SK-N-DZ (cell line): Measurements from ENCODE around the gene PNMA8A.
"Not testable (repeated sequence)": the region's sequence is repeated elsewhere in the genome, so short reads cannot be mapped to it uniquely, and the experiment has no call there.

Source experiments
- DNase-seq: peaks from one replicate; pipeline ENCODE4 v3.0.0-alpha.2; 2015; ENCODE audit warnings: low spot score

PNMA8A gene

GRCh38 chr19:46470376-46470775, 987 bp downstream of the PNMA8A start:
- DNase-seq, result no peak

DNA sequence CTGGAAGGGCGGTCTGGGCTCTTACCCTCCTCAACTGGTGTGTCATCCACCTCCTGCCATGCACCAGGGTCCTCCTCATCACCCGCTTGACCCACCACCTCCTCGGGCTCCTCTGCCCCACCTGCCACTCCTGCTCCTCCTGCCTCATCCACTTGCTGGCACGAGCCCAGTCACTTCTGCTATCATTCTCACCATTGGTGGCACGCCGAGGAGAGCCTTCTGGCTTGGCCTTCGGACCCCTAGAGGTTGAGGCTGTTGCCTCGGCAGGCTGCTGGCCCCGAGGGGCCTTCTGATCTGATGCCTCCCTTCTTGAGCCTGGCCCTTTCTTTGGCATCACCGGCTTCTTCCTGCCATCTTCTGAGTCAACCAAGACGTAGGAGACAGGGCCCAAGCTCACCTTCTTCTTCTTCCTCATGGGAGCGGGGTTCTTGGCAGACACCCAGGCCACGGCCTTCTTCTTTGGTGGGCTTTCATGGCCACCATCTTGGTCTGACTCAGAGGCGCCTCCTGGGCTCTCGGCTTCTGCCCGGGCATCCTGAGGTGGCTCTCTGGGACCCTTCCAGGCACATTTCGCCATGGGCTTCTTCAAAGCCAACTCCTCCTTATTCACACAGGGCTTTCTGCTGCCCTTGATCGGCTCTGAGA, 1.7 kb downstream of the PNMA8A start:
- DNase-seq, result no peak

GRCh38 chr19:46466536-46467196, 4.7 kb downstream of the PNMA8A start:
- DNase-seq, result no peak

DNA sequence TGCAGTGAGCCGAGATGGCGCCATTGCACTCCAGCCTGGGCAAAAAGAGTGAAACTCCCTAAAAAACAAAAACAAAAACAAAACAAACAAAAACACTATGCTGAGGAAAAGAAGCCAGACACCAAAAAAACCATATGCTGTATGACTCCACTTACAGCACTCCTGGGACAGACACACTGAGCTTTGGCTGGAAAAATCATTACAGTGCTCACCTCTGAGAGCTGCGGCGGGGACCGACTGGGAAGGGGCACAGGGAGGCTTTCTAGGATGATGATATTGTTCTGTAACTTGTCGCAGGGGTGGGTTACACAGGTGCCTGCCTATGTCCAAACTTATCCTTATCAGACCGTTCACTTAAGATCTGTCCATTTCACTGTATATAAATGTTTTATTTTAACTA, 7.8 kb downstream of the PNMA8A start:
- DNase-seq, result no peak

DNA sequence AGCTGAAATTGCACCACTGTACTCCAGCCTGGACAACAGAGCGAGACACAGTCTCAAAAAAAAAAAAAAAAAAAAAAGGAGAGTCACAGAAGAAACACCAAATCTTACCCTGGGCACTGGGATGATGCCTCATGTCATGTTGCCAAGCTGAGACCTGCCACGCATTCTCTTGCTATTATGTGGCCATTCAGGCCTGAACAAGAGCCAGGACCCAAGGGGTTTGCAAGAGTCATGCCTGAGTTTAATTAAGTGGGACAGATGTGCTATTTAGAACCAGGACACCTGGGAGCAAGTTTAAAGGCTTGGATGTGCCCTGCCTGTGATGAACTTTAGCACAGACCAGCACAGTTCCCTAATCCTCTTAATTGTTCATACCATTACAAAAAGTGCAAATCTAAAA, 9.8 kb downstream of the PNMA8A start:
- no peak for DNase-seq

DNA sequence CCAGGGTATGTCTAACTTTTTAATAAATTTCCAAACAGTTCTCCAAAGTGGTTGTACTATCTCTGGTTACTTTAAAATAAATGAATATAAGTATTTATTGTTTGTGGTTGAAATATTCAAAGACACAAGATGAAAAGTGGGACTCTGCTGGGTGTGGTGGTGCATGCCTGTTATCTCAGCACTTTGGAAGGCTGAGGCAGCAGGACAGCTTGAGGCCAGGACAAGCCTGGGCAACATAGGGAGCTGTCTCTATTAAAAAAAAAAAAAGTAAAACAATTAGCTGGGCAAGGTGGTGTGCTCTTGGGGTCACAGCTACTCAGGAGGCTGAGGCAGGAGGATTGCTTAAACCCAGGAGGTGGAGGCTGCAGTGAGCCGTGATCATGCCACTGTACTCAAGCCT, 10.4 kb downstream of the PNMA8A start:
- no peak for DNase-seq

- DNase-seq, result no peak
Measured at GRCh38 chr19:46460055-46460454, 11.3 kb downstream of the PNMA8A start.

DNA sequence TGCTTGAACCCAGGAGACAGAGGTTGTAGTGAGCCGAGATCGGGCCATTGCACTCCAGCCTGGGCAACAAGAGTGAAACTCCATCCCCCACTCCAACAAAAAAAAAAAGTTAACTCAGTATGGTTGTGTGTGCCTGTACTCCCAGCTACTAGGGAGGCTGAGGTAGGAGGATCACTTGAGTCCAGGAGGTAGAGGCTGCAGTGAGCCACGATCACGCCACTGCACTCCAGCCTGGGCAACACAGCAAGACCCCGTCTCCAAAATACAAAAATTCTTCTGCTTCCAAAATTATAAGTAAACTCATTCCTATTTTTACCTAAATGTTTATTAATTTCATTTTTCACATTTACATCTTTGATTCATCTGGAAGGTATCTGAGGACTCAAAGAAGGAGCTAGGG, 14.4 kb downstream of the PNMA8A start:
- DNase-seq, result no peak

- no peak for DNase-seq
Measured at GRCh38 chr19:46454244-46454643, 17.1 kb downstream of the PNMA8A start.

- no peak for DNase-seq
Measured at GRCh38 chr19:46453661-46454060, 17.7 kb downstream of the PNMA8A start.

DNA sequence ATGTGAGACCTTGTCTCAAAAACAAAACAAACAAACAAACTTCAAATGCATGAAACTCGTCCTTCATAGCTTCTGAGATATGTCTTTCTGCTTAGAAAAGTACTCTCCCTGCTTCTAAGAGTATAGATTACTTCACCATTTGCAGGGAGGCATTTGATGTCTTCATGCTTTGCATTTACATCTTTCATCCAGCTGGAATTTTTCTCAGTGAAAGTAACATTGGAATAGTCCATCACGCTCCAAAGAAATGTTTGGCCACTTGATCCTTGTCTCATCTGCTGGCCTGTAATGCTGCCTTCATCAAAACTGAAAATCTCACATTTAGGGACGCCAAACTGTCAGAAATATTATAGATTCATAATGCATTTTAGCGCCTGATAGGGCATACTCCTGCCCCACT, 19.2 kb downstream of the PNMA8A start:
- no peak for DNase-seq

GRCh38 chr19:46451352-46451751, 20.0 kb downstream of the PNMA8A start:
- DNase-seq, result no peak

DNA sequence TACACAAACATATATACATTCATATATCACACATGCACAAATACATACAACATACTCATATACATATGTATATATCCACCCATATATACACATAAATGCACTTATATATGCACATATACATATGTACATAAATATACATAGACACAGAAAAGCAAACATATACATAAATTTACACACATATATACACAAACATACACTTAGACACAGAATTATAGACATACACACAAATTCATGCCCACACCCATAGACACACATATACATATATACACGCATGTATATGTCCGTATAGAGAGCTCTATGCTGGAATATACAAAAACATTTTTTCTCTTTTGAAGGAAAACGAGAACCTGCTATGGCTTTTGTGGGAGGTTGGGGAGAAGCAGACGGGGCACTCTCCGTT, 20.6 kb downstream of the PNMA8A start:
- no peak for DNase-seq

- no peak for DNase-seq
Measured at GRCh38 chr19:46449228-46449627, 22.1 kb downstream of the PNMA8A start.

DNA sequence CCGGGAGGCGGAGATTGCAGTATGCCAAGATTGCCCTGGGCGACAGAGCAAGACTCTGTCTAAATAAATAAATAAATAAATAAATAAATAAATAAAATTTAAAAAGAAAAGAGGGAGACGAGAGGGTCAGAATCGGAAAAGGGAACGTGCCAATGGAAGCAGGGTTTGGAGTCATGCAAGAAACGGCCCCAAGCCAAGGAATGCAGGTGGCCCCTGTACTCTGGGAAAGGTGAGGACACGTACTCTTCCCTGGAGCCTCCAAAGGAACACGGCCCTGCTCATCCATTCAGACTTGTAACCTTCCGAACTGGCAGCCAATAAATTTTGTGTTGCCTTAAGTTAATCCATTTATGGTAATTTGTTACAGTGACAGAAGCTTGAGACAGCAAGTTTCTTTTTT, 22.8 kb downstream of the PNMA8A start:
- no peak for DNase-seq

- DNase-seq, result no peak
Measured at GRCh38 chr19:46447824-46448223, 23.5 kb downstream of the PNMA8A start.

DNA sequence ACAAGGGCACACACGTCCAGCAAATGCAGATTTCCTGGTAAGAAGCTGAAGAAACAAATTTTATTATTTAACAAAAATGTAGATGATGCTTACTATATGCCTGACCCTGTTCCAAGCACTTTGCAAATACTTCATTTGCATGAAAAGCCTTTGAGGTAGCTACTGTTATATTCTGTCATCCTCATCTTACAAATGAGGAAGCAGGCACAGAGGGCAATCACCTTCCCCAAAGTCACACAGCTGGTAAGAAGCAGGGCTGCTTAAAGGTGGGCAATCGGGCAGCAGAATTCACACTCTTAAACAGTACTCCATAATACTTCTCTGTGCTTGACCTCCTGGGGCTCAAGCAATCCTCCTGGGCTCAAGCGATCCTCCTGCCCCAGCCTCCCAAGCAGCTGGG, 24.4 kb downstream of the PNMA8A start:
- no peak for DNase-seq

- DNase-seq, result no peak
Measured at GRCh38 chr19:46446021-46446420, 25.3 kb downstream of the PNMA8A start.

DNA sequence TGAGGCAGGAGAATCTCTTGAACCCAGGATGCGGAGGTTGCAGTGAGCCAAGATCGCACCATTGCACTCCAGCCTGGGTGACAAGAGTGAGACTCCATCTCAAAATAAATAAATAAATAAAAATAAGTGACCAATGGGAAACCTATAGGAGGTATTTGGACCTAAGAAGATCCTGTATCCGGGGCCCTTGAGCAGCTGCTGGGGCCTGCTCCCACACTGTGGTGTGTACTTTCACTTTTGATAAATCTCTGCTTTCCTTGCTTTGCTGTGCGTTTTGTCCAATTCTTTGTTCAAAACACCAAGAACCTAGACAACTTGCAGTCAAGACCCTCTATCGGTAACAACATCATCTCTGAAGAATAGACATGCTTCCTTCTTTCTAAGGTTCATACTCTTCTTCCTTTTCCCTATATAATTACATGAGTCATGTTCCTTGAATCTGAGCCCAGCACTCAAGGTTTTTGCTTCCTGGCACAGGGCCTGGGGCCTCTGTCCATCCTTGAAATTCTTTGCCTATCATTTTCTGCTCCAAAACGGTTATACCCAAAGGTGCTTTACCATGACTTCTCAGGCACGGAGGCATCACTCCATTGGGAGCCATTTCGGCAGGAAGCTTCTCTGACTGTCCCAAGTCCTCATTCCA, 28.4 kb downstream of the PNMA8A start:
- no peak for DNase-seq

DNA sequence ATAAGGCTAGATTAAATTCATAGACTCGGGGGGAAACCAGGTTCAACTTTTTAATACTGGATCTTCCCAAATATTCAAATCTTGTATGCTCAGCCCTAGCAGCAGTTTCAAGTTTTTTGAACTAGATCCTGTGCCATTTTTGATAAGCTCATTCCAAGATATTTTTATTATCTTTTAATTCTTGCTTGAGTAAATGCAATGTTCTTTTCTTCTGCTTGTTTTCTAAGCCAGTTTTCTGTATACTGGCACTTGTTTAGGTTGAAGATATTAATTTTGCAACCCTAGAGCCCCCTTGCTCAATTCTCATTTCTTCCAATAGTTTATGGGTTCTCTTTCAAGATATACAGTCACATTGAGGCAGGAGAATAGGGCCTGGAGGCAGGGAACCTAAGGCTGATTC, 29.5 kb downstream of the PNMA8A start:
- DNase-seq, result no peak

DNA sequence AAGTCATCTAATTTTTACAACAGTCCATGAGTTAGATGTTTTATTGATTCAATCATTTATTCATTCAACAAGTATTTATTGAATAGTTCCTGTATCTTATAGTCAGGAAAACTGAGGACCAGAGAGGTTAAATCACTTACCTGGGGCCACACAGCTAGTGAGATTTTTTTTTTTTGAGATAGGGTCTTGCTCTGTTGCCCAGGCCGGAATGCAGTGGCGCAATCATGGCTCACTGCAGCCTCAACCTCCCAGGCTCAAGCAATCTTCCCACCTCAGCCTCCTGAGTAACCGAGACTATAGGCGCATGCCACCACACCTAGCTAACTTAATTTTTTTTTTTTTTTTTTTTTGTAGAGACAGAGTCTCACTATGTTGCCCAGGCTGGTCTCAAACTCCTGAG, 35.7 kb downstream of the PNMA8A start:
- not testable (repeated sequence) for DNase-seq

- DNase-seq, result no peak
Measured at GRCh38 chr19:46435009-46435408, 36.4 kb downstream of the PNMA8A start.

DNA sequence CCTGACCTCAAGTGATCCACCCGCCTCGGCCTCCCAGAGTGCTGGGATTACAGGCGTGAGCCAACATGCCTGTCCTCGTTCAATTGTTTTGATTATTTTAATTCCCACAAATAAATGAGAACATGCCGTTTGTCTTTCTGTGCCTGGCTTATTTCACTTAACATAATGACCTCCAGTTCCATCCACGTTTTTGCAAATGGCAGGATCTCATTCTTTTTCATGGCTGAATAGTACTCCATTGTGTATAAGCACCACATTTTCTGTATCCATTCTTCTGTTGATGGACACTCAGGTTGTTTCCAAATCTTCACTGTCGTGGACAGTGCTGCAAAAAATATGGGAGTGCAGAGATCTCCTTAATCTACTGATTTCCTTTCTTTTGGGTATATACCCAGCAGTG, 37.9 kb downstream of the PNMA8A start:
- not testable (repeated sequence) for DNase-seq
